Epithelial cell of proximal tubule (primary cell): Measurements from ENCODE around the gene MYOC. TPM values are rescaled to one million over a fixed set of nuclear protein-coding genes. Genes with fewer than 3 reads are reported as not detected.
"Not testable (repeated sequence)": the region's sequence is repeated elsewhere in the genome, so short reads cannot be mapped to it uniquely, and the experiment has no call there.

Experiments
- DNase-seq: peaks from one replicate; pipeline ENCODE4 v3.0.0-alpha.2; 2011; ENCODE audit warnings: low read depth
- H3K4me3 ChIP-seq: 2 replicates; pipeline ENCODE4 v1.5.1; 2011; ENCODE audit warnings: low read depth, mild to moderate bottlenecking, low read length
- CTCF ChIP-seq: conservative IDR thresholded peaks from 2 replicates; pipeline ENCODE4 v1.5.1; 2012; ENCODE audit warnings: low read depth, mild to moderate bottlenecking, low read length
- total RNA-seq: library from RNA; depleted of rRNA; stranded (reverse); fragments of >200 nt; gene quantifications from 2 replicates; pipeline ENCODE4 v1.2.3, GENCODE V29; 2015

MYOC gene
- not detected in 2 replicates for total RNA-seq

DNA sequence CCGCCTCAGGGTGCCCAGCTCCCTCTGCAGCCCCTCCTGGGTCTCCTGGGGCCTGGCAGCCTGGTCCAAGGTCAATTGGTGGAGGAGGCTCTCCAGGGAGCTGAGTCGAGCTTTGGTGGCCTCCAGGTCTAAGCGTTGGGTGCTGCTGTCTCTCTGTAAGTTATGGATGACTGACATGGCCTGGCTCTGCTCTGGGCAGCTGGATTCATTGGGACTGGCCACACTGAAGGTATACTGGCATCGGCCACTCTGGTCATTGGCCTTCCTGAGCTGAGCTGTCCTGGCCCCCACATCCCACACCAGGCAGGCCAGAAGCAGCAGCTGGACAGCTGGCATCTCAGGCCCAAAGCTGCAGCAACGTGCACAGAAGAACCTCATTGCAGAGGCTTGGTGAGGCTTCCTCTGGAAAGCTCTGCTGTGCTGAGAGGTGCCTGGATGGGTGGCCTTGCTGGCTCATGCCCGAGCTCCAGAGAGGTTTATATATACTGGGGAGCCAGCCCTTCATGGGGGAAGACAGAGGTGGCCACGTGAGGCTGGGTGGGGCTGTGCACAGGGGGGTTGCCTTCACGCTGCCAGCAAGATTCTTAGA lies at the start of gene MYOC:
Gene MYOC (minus strand): TSS at position 455 of the 589 bp plus-strand sequence. CDS start 77 bp downstream, at position 378.
- no peak for TF ChIP-seq CTCF
- H3K4me3 ChIP-seq = no peak within 1 kb of the TSS

GRCh38 chr1:171699531-171699930 lies 47.0 kb upstream of the MYOC start:
- no peak overlapping the region for H3K4me3 ChIP-seq
- no peak for TF ChIP-seq CTCF
- DNase-seq = no peak

More for the DNA sequence above, at the start of gene MYOC:
- no peak for DNase-seq

- not testable (repeated sequence) for H3K4me3 ChIP-seq, DNase-seq
Observed at GRCh38 chr1:171695772-171696171, 43.3 kb upstream of the MYOC start.

- H3K4me3 ChIP-seq, DNase-seq: not testable (repeated sequence)
Observed at GRCh38 chr1:171693541-171693940, 41.1 kb upstream of the MYOC start.

GRCh38 chr1:171683870-171684269 lies 31.4 kb upstream of the MYOC start:
- H3K4me3 ChIP-seq = no peak overlapping the region
- TF ChIP-seq CTCF = no peak
- no peak for DNase-seq

GRCh38 chr1:171680339-171680738 lies 27.9 kb upstream of the MYOC start:
- no peak overlapping the region for H3K4me3 ChIP-seq
- DNase-seq = no peak
- TF ChIP-seq CTCF = no peak

DNA sequence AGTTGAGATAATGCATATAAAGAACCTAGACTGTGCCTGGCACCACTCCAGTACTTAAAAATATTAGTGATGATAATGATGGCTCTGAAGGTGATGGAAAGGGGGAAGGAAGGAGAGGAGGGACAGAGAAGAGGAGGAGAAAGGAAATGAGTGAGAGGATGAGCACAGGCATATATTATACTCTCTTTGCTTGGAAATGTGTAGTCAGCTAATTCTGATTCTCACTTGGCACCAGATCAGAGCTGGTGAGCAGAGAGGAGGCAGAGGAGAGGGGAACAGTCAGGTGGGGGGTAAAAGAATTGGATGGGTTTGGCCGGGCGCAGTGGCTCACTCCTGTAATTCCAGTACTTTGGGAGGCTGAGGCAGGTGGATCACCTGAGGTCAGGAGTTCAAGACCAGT lies 24.3 kb upstream of the MYOC start:
- no peak for DNase-seq
- H3K4me3 ChIP-seq = no peak overlapping the region
- TF ChIP-seq CTCF = no peak
